Nephron (organoid): ENCODE data around the gene LGR5.

Source experiments
- H3K27ac Mint-ChIP-seq, 3 experiments: 2 replicates each; pipeline ENCODE4 v1.8.0; 2020; ENCODE audit warnings: mixed read lengths in 3 of 3, mild to moderate bottlenecking in 2 of 3, moderate library complexity in 1 of 3
- H3K27me3 Mint-ChIP-seq: 2 replicates; pipeline ENCODE4 v1.8.0; 2021; ENCODE audit warnings: low read depth, mild to moderate bottlenecking, moderate library complexity, mixed read lengths
- H3K36me3 Mint-ChIP-seq: 2 replicates; pipeline ENCODE4 v1.8.0; 2020; ENCODE audit warnings: low read depth, mixed read lengths
- H3K4me1 Mint-ChIP-seq: 2 replicates; pipeline ENCODE4 v1.8.0; 2020; ENCODE audit warnings: mixed read lengths
- H3K4me3 Mint-ChIP-seq, 3 experiments: 2 replicates each; pipeline ENCODE4 v1.8.0; 2020; ENCODE audit warnings: mild to moderate bottlenecking in 3 of 3, mixed read lengths in 3 of 3, moderate library complexity in 2 of 3
- H3K9me3 Mint-ChIP-seq: 2 replicates; pipeline ENCODE4 v1.8.0; 2020; ENCODE audit warnings: mixed read lengths
- TF ChIP-seq, protein P1 (sequence below), 3 experiments: fragments of 200-600 bp; sonication (generic); IDR thresholded peaks; one replicate each; pipeline ENCODE4 v1.5.0; 2021; ENCODE audit warnings: antibody characterized with exemption in 3 of 3; ENCODE audit not compliant: unreplicated experiment in 3 of 3

LGR5 gene

DNA sequence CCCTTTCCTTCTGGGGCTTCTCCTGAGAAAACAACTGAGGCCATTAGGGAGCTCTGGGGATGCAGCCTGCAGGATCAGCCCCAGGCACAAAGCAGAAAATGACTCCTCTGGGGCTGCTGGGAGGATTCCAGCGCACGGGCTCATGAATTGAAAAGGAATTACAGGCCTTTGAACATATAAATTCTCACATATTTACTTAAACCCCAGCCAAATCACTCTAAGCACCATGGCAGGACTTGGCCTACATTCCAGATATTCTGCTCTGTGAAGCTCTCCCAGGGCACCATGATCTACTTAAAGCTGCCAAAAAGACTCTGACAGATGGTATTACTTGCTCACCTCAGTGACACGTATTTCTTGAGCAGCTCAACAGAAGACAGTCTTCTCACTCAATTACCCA is 136.9 kb downstream of the LGR5 start:
- Mint-ChIP-seq H3K4me3 (no peak overlapping the region), H3K36me3 (peaks cover 16% of the 10 kb centered on the region), H3K4me1 (no peaks in the 10 kb centered on the region), H3K9me3 (no peaks in the 10 kb centered on the region), H3K27ac (peak overlapping the region in 2 of 3 experiments; percentile 33 to 87), H3K27me3 (peaks cover 43% of the 10 kb centered on the region)
- TF ChIP-seq, protein P1, sequence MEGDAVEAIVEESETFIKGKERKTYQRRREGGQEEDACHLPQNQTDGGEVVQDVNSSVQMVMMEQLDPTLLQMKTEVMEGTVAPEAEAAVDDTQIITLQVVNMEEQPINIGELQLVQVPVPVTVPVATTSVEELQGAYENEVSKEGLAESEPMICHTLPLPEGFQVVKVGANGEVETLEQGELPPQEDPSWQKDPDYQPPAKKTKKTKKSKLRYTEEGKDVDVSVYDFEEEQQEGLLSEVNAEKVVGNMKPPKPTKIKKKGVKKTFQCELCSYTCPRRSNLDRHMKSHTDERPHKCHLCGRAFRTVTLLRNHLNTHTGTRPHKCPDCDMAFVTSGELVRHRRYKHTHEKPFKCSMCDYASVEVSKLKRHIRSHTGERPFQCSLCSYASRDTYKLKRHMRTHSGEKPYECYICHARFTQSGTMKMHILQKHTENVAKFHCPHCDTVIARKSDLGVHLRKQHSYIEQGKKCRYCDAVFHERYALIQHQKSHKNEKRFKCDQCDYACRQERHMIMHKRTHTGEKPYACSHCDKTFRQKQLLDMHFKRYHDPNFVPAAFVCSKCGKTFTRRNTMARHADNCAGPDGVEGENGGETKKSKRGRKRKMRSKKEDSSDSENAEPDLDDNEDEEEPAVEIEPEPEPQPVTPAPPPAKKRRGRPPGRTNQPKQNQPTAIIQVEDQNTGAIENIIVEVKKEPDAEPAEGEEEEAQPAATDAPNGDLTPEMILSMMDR (IDR thresholded peaks at IDR 0.05; ENCODE audit: unreplicated experiment in 3 of 3) = no peak

DNA sequence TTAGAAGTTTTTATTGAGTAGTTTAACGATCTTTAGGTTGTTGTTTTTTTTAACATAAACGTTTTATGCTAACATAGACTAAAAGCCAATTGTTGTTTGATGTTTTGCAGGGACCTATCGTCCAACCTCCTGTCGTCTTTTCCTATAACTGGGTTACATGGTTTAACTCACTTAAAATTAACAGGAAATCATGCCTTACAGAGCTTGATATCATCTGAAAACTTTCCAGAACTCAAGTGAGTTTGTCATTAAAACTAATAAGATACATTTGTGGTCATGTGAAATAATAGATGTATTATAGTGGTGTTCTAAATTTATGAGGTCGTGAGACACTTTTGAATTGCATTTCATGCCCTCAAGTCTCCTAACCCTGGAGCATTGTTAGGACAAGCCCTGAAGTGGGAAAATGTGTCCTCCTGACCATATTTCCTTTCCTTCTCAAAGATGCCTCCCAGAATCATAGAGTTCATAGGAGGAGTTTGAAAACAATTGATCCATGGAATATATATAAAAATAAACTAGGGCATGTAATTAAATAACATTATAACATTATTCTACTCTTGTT is 139.2 kb downstream of the LGR5 start:
- TF ChIP-seq, protein P1 (IDR thresholded peaks at IDR 0.05; ENCODE audit: unreplicated experiment in 3 of 3) = no peak
- H3K27me3 Mint-ChIP-seq = peaks cover 39% of the 10 kb centered on the region
- H3K4me1 Mint-ChIP-seq = no peaks in the 10 kb centered on the region
- peak overlapping the region in 1 of 3 experiments; percentile 45 for H3K27ac Mint-ChIP-seq
- H3K9me3 Mint-ChIP-seq = no peaks in the 10 kb centered on the region
- H3K36me3 Mint-ChIP-seq = peaks cover 23% of the 10 kb centered on the region
- no peak overlapping the region for H3K4me3 Mint-ChIP-seq

DNA sequence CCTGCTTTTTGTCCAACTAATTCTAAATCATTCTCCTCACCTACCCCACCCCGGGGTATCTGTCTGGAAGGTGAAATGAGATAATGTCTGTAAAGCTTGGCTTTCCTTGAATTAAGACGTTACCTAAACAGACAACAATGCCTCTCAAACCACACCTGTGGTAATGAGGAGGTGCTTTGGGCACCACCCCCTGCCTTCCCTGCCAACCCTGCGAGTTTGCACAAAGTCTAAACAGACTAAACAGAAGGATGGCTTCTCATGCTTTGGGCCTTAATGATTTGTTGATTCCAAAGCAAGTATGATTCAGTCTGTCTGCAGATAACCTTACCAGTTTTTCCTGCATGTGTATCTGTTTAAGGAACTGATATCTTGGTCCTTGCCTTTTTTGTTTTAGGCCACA is 141.6 kb downstream of the LGR5 start:
- Mint-ChIP-seq H3K4me3 (no peak overlapping the region), H3K27me3 (peaks cover 36% of the 10 kb centered on the region), H3K4me1 (no peaks in the 10 kb centered on the region), H3K36me3 (peaks cover 28% of the 10 kb centered on the region), H3K27ac (no peak overlapping the region), H3K9me3 (no peaks in the 10 kb centered on the region)
- TF ChIP-seq, protein P1 (IDR thresholded peaks at IDR 0.05; ENCODE audit: unreplicated experiment in 3 of 3) = no peak

DNA sequence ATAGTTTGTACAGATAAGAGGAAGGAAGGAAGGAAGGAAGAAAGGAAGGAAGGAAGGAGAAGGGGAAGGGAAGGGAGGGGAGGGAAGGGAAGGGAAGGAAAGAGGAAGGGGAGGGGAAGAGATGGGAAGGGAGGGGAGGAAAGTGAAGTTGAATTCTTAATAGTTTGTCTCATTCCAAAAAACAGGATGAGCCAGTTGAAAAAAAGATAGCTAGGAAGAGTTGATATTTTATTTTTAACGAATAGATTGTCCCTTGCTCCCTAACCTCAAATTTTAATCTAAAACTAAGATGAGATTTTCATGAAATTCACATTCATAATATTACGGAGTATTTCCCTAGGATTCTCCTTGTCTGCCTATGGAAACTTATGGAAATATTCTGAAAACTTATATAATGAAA is 143.3 kb downstream of the LGR5 start:
- no peaks in the 10 kb centered on the region for H3K9me3 Mint-ChIP-seq
- peaks cover 28% of the 10 kb centered on the region for H3K27me3 Mint-ChIP-seq
- TF ChIP-seq, protein P1 (IDR thresholded peaks at IDR 0.05; ENCODE audit: unreplicated experiment in 3 of 3) = no peak
- H3K36me3 Mint-ChIP-seq = peaks cover 35% of the 10 kb centered on the region
- no peaks in the 10 kb centered on the region for H3K4me1 Mint-ChIP-seq
- H3K4me3 Mint-ChIP-seq = no peak overlapping the region
- H3K27ac Mint-ChIP-seq = no peak overlapping the region

DNA sequence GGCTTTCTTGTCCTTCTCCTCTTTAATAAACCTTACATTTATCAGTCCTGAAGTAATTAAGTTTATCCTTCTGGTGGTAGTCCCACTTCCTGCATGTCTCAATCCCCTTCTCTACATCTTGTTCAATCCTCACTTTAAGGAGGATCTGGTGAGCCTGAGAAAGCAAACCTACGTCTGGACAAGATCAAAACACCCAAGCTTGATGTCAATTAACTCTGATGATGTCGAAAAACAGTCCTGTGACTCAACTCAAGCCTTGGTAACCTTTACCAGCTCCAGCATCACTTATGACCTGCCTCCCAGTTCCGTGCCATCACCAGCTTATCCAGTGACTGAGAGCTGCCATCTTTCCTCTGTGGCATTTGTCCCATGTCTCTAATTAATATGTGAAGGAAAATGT is 144.8 kb downstream of the LGR5 start:
- H3K36me3 Mint-ChIP-seq = peaks cover 30% of the 10 kb centered on the region
- H3K27me3 Mint-ChIP-seq = peaks cover 20% of the 10 kb centered on the region
- no peak overlapping the region for H3K4me3 Mint-ChIP-seq
- no peaks in the 10 kb centered on the region for H3K9me3 Mint-ChIP-seq
- TF ChIP-seq, protein P1 (IDR thresholded peaks at IDR 0.05; ENCODE audit: unreplicated experiment in 3 of 3) = no peak
- no peak overlapping the region for H3K27ac Mint-ChIP-seq
- no peaks in the 10 kb centered on the region for H3K4me1 Mint-ChIP-seq

DNA sequence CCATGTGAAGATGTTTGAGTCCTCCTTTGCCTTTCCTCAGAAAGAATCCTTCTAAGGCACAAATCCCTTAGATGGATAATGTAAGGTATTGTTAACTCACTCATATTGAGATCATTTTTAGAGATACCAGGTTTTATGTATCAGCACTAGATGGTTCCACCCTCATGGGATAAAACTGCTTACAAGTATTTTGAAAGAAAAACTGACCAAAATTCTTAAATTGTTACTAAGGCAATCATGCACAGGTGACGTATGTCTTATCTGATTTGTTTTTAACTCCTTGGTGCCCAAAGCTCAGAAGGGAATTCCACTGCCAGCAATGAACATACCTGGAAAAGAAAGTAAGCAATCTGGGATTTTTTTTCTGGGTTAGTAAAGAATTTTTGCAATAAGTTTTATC is 145.6 kb downstream of the LGR5 start:
- Mint-ChIP-seq H3K9me3 (no peaks in the 10 kb centered on the region), H3K27me3 (peaks cover 17% of the 10 kb centered on the region), H3K27ac (no peak overlapping the region), H3K36me3 (peaks cover 30% of the 10 kb centered on the region), H3K4me1 (no peaks in the 10 kb centered on the region), H3K4me3 (no peak overlapping the region)
- TF ChIP-seq, protein P1 (IDR thresholded peaks at IDR 0.05; ENCODE audit: unreplicated experiment in 3 of 3) = no peak
